HCT116 (cell line): ENCODE results near the gene HHAT. TPM values are rescaled to one million over a fixed set of nuclear protein-coding genes. Genes with fewer than 3 reads are reported as not detected.

Source experiments
- ATAC-seq: fragments of 200-7000 bp; cut with Tn5 transposase; 2 replicates; pipeline ENCODE4 v1.9.1; 2020; ENCODE audit warnings: mild to moderate bottlenecking, moderate library complexity
- Bru-seq: library from RNA; stranded (reverse); fragments of 400-500 nt; gene quantifications from one replicate; lab custom pipeline; 2021; lab: Mats Ljungman, UMichigan
- BruChase-seq, 2 experiments: library from RNA; stranded (reverse); fragments of 400-500 nt; gene quantifications; one replicate each; lab custom pipeline; 2021; lab: Mats Ljungman, UMichigan
- BruUV-seq: library from RNA; stranded (reverse); fragments of 400-500 nt; replicated peaks from 2 replicates; lab custom pipeline; 2021; lab: Mats Ljungman, UMichigan
- CTCF ChIA-PET: fragments of 300-600 bp; sonication (Branson Sonifier 250); formaldehyde crosslinking; loops from one replicate; lab custom pipeline; 2021; ENCODE audit warnings: antibody characterized with exemption; lab: Charles Lee
- POLR2A ChIA-PET: fragments of 300-600, 350-600 bp; sonication (Branson Sonifier 250); formaldehyde crosslinking; loops from one replicate; lab custom pipeline; 2021; ENCODE audit warnings: antibody characterized with exemption; lab: Charles Lee
- RAD21 ChIA-PET, 2 experiments: fragments of 300-600 bp; sonication (Branson Sonifier 250); formaldehyde crosslinking; loops; one replicate each; lab custom pipeline; 2023; ENCODE audit warnings: low total read pairs in 2 of 2; ENCODE audit not compliant: uncharacterized antibody in 2 of 2, unreplicated experiment in 2 of 2, low non-redundant PET in 1 of 2; lab: Charles Lee
- DNase-seq: peaks from one replicate; pipeline ENCODE4 v3.0.0-alpha.2; 2010; ENCODE audit warnings: low read depth, low spot score
- H2AFZ ChIP-seq: fragments of 200-600 bp; shearing (Covaris generic), sonication (generic); 2 replicates; pipeline ENCODE4 v1.6.1; 2017; ENCODE audit warnings: low read depth, mixed run types, mixed read lengths, antibody characterized with exemption, low read length; ENCODE audit not compliant: poor library complexity, severe bottlenecking
- H3K27ac ChIP-seq: 2 replicates; pipeline ENCODE4 v1.5.1; 2012; ENCODE audit warnings: low read depth, low read length
- H3K27me3 ChIP-seq: fragments of 200-600 bp; sonication (generic); 2 replicates; pipeline ENCODE4 v1.6.1; 2016; ENCODE audit warnings: mixed run types, low read length, mixed read lengths; ENCODE audit not compliant: insufficient read depth
- H3K36me3 ChIP-seq, 2 experiments: fragments of 200-500 bp in 1 of 2; fragments of 200-600 bp in 1 of 2; sonication (Bioruptor generic) in 1 of 2; sonication (generic) in 1 of 2; 2 replicates each; pipeline versions ENCODE4 v1.5.1 to v1.6.1; 2014 to 2016; ENCODE audit warnings: low read length in 2 of 2, inconsistent platforms in 1 of 2, mixed read lengths in 1 of 2, mixed run types in 1 of 2; ENCODE audit not compliant: insufficient read depth in 2 of 2, control insufficient read depth in 1 of 2
- H3K4me1 ChIP-seq, 2 experiments: fragments of 200-600 bp in 1 of 2; sonication (generic) in 1 of 2; 2 replicates each; pipeline versions ENCODE4 v1.5.1 to v1.6.1; 2012 to 2017; ENCODE audit warnings: low read length in 2 of 2, inconsistent platforms in 1 of 2, mild to moderate bottlenecking in 1 of 2, mixed read lengths in 1 of 2, mixed run types in 1 of 2, moderate library complexity in 1 of 2; ENCODE audit not compliant: insufficient read depth in 2 of 2, control insufficient read depth in 1 of 2
- H3K4me2 ChIP-seq: fragments of 200-600 bp; sonication (generic); 2 replicates; pipeline ENCODE4 v1.6.1; 2017; ENCODE audit warnings: mixed run types, low read length, mixed read lengths
- H3K4me3 ChIP-seq, 2 experiments: fragments of 200-600 bp in 1 of 2; sonication (generic) in 1 of 2; replicated peaks in 1 of 2; 2 replicates each; pipeline ENCODE4 v1.5.1; 2011 to 2016; ENCODE audit warnings: low read length in 2 of 2, control low read depth in 1 of 2, low read depth in 1 of 2, mild to moderate bottlenecking in 1 of 2, mixed read lengths in 1 of 2, mixed run types in 1 of 2
- H3K79me2 ChIP-seq: fragments of 200-600 bp; sonication (generic); 2 replicates; pipeline ENCODE4 v1.6.1; 2017; ENCODE audit warnings: mild to moderate bottlenecking, mixed run types, low read length, moderate library complexity, mixed read lengths; ENCODE audit not compliant: insufficient read depth
- H3K9ac ChIP-seq: fragments of 200-600 bp; sonication (generic); 2 replicates; pipeline ENCODE4 v1.6.1; 2016; ENCODE audit warnings: low read length, mixed read lengths
- H3K9me2 ChIP-seq: fragments of 200-600 bp; sonication (generic), shearing (Covaris generic); 2 replicates; pipeline ENCODE4 v1.6.1; 2017; ENCODE audit warnings: mixed run types, mild to moderate bottlenecking, moderate library complexity; ENCODE audit not compliant: insufficient read depth
- H3K9me3 ChIP-seq, 2 experiments: fragments of 200-500 bp in 1 of 2; fragments of 200-600 bp in 1 of 2; sonication (Bioruptor generic) in 1 of 2; sonication (generic) in 1 of 2; 2 replicates each; pipeline ENCODE4 v1.6.1; 2014 to 2017; ENCODE audit warnings: low read length in 2 of 2, mixed read lengths in 2 of 2, inconsistent platforms in 1 of 2, low read depth in 1 of 2, mild to moderate bottlenecking in 1 of 2, mixed run types in 1 of 2, moderate library complexity in 1 of 2; ENCODE audit not compliant: control insufficient read depth in 1 of 2, insufficient read depth in 1 of 2
- H4K20me1 ChIP-seq: fragments of 200-600 bp; sonication (generic), shearing (Covaris generic); 2 replicates; pipeline ENCODE4 v1.6.1; 2017; ENCODE audit warnings: mixed run types, mild to moderate bottlenecking, moderate library complexity; ENCODE audit not compliant: insufficient read depth
- CEBPB ChIP-seq: IDR thresholded peaks from 2 replicates; pipeline ENCODE4 v1.6.1; 2012; ENCODE audit warnings: low read depth
- EGR1 ChIP-seq: IDR thresholded peaks from 2 replicates; pipeline ENCODE4 v1.6.1; 2012; ENCODE audit warnings: low read depth
- ELF1 ChIP-seq: IDR thresholded peaks from 2 replicates; pipeline ENCODE4 v1.6.1; 2012; ENCODE audit warnings: low read depth, borderline replicate concordance
- EZH2 ChIP-seq: fragments of 200-600 bp; sonication (generic); IDR thresholded peaks from 2 replicates; pipeline ENCODE4 v1.6.1; 2017; ENCODE audit warnings: antibody characterized with exemption, mixed run types
- EZH2phosphoT487 ChIP-seq: fragments of 200-600 bp; IDR thresholded peaks from 2 replicates; pipeline ENCODE4 v1.6.1; 2018; ENCODE audit warnings: antibody characterized with exemption, borderline replicate concordance
- JUND ChIP-seq: IDR thresholded peaks from 2 replicates; pipeline ENCODE4 v1.6.1; 2012
- MAX ChIP-seq: IDR thresholded peaks from 2 replicates; pipeline ENCODE4 v1.6.1; 2012
- POLR2A ChIP-seq: IDR thresholded peaks from 2 replicates; pipeline ENCODE4 v1.7.0; 2011; ENCODE audit warnings: borderline replicate concordance; ENCODE audit not compliant: insufficient read depth, insufficient read length; ENCODE audit errors: extremely low read depth
- POLR2AphosphoS5 ChIP-seq: IDR thresholded peaks from 2 replicates; pipeline ENCODE4 v1.6.1; 2011; ENCODE audit warnings: mild to moderate bottlenecking, low read depth, low read length, moderate library complexity
- RAD21 ChIP-seq: IDR thresholded peaks from 2 replicates; pipeline ENCODE4 v1.6.1; 2012; ENCODE audit warnings: low read depth, mild to moderate bottlenecking
- REST ChIP-seq: IDR thresholded peaks from 2 replicates; pipeline ENCODE4 v1.6.1; 2012; ENCODE audit warnings: low read depth
- SIN3A ChIP-seq: IDR thresholded peaks from 2 replicates; pipeline ENCODE4 v1.6.1; 2012; ENCODE audit warnings: low read depth
- SP1 ChIP-seq: IDR thresholded peaks from 2 replicates; pipeline ENCODE4 v1.6.1; 2012; ENCODE audit warnings: low read depth
- SRF ChIP-seq: IDR thresholded peaks from 2 replicates; pipeline ENCODE4 v1.6.1; 2012; ENCODE audit warnings: low read depth
- TCF7L2 ChIP-seq: IDR thresholded peaks from 2 replicates; pipeline ENCODE4 v1.7.0; 2011; ENCODE audit warnings: borderline replicate concordance, inconsistent platforms; ENCODE audit not compliant: insufficient read depth, insufficient read length; ENCODE audit errors: extremely low read depth
- YY1 ChIP-seq: IDR thresholded peaks from 2 replicates; pipeline ENCODE4 v1.6.1; 2011; ENCODE audit warnings: low read length, low read depth, moderate library complexity, mild to moderate bottlenecking; ENCODE audit not compliant: insufficient replicate concordance; ENCODE audit errors: extremely low read depth
- ZBTB33 ChIP-seq: IDR thresholded peaks from 2 replicates; pipeline ENCODE4 v1.6.1; 2011; ENCODE audit warnings: mild to moderate bottlenecking, low read length, moderate library complexity; ENCODE audit not compliant: insufficient replicate concordance; ENCODE audit errors: extremely low read depth
- ZFX ChIP-seq: fragments of 450-650 bp; IDR thresholded peaks from 2 replicates; pipeline ENCODE4 v1.6.1; 2017
- ZNF274 ChIP-seq: fragments of 200-500 bp; sonication (Bioruptor generic); IDR thresholded peaks from 2 replicates; pipeline ENCODE4 v1.6.1; 2014; ENCODE audit warnings: mild to moderate bottlenecking, low read depth, low read length, inconsistent platforms
- intact Hi-C: fragments of 100-400 bp; cut with micrococcal nuclease; formaldehyde crosslinking; loops from 2 replicates; pipeline ENCODE4 v1.10.0; 2022
- long read RNA-seq: library from polyadenylated mRNA; unstranded; transcript quantifications from one replicate; pipeline ENCODE4 v2.0.0, GENCODE V29; 2021; ENCODE audit not compliant: unreplicated experiment
- polyA plus RNA-seq: library from polyadenylated mRNA; unstranded; fragments of >200 nt; gene quantifications from 2 replicates; pipeline ENCODE4 v1.2.1, GENCODE V29; 2012; ENCODE audit warnings: missing spikeins
- total RNA-seq: library from RNA; stranded (reverse); gene quantifications from one replicate; pipeline ENCODE4 v1.2.1, GENCODE V29; 2021; ENCODE audit not compliant: unreplicated experiment
- TF ChIP-seq, protein P1 (sequence below): IDR thresholded peaks from 2 replicates; pipeline ENCODE4 v1.6.1; 2012

HHAT gene
- total RNA-seq = 2.7 TPM
- polyA plus RNA-seq = 1.8 and 2.4 TPM in 2 replicates
- percentile 46 among the genes with signal in this experiment for Bru-seq, nascent RNA
- percentile 34 among the genes with signal in this experiment for BruChase-seq, experiment 1, labeled RNA remaining after a 6-hour chase
- BruChase-seq, experiment 2, labeled RNA remaining after a 2-hour chase = percentile 45 among the genes with signal in this experiment
- long read RNA-seq, partial matches to known transcripts = 2 of 4 reads
- long read RNA-seq, other reads (novel, unspliced or antisense) = 2 of 4 reads

DNA sequence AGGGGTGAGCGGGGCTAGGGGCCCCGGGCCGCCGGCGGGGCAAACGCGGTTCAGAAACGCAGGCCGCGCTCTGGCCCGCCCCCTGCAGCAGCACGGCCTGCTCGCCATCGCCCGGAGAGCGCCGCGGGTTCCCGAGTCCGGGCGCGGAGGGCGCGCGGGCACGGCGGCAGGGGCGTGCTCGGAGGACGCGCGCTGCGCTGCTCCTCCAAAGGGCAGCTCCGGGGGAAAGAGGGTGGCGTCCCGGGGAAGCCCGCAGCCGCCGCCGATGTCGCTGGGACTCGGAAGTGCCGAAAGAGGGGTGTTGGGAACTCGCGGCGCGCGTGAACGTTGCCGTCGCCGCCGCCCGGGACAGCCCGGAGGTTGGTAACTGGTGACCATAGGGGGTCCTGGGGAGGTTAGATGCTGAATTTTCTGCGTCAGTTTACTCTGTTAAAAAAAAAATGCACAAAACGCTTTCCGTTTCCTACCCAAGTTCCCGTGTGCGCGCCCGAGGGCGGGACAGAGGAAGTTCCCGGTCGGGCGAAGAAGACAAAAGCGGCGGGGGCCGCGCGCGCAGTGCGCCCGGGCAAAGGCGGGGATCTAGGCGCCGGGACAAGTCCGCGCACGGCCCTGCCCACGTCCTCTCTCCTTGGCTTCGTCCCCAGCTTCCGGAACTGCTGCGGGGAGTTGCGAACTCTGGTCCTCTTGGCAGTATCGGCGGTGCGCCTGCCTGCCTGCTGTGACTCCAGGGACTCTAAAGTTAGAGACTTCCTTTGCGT, at the start of gene HHAT:
Gene HHAT (plus strand): TSS at position 157 of the 758 bp plus-strand sequence. CDS start 20,074 bp downstream, outside the sequence.
- Histone ChIP-seq H3K27me3 (no peaks in the 10 kb centered on the region), H3K9ac (peak within 1 kb of the TSS; percentile 69), H2AFZ (peak within 1 kb of the TSS; percentile 94), H3K9me3 (no peaks in the 10 kb centered on the region), H3K79me2 (no peaks in the 10 kb centered on the region), H3K36me3 (no peaks in the 10 kb centered on the region), H3K4me2 (peak within 1 kb of the TSS; percentile 93), H3K4me1 (peaks cover 11 to 28% of the 10 kb centered on the region in 2 experiments; a peak in 3 of 4 replicates), H4K20me1 (no peaks in the 10 kb centered on the region), H3K9me2 (no peaks in the 10 kb centered on the region), H3K4me3 (peak within 1 kb of the TSS; percentile 62 to 66), H3K27ac (peak within 1 kb of the TSS; percentile 88)
- CTCF ChIA-PET = no interaction called here
- peak; percentile 87 for ATAC-seq
- intact Hi-C loops = no loop called here
- RAD21 ChIA-PET = interaction anchor here in 1 of 2 experiments (0.6 kb wide), 1 partner anchor 196 kb away, joined by 3 read pairs; no protein-coding TSS in a partner anchor
- BruUV-seq = no TSS peak
- POLR2A ChIA-PET = interaction anchor here (0.6 to 0.7 kb wide), 2 partner anchors 45 to 50 kb away, joined by 3 read pairs; no protein-coding TSS in a partner anchor
- DNase-seq = peak; percentile 62
- TF ChIP-seq EZH2phosphoT487 (no peak), POLR2AphosphoS5 (peak; percentile 82), TCF7L2 (peak; percentile 32), EZH2 (no peak), EGR1 (0 out of 2 replicates have a peak, but pooled peaks have one; percentile 38), RAD21 (no peak), CEBPB (no peak), SP1 (no peak), ZNF274 (no peak), POLR2A (peak; percentile 51), YY1 (peak; percentile 42), MAX (peak; percentile 41), ELF1 (peak; percentile 39; the same call in 1 of the 2 replicates), REST (no peak), SIN3A (0 out of 2 replicates have a peak, but pooled peaks have one; percentile 52), ZFX (peak; percentile 89), SRF (no peak), ZBTB33 (no peak), JUND (no peak)
- TF ChIP-seq, protein P1, sequence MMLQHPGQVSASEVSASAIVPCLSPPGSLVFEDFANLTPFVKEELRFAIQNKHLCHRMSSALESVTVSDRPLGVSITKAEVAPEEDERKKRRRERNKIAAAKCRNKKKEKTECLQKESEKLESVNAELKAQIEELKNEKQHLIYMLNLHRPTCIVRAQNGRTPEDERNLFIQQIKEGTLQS = no peak
